Astrocyte (in vitro differentiated cells and primary cell): ENCODE data around the gene DNAJC5.

Experiments
- CTCF ChIP-seq: IDR thresholded peaks from 2 replicates; pipeline ENCODE4 v1.5.1; 2011; ENCODE audit warnings: low read depth, mild to moderate bottlenecking, inconsistent platforms, low read length, moderate library complexity; ENCODE audit not compliant: insufficient read depth
- EZH2 ChIP-seq: IDR thresholded peaks from 2 replicates; pipeline ENCODE4 v1.6.1; 2012; ENCODE audit warnings: mild to moderate bottlenecking, low read length, inconsistent platforms; ENCODE audit not compliant: insufficient read depth

GRCh38 chr20:63964412-63964811, 69.5 kb downstream of the DNAJC5 start:
- TF ChIP-seq CTCF, result no peak
- no peak for TF ChIP-seq EZH2
